Measurements from ENCODE around the gene SUPT7L.
"Not testable (repeated sequence)": the region's sequence is repeated elsewhere in the genome, so short reads cannot be mapped to it uniquely, and the experiment has no call there.

Gene SUPT7L

GRCh38 chr2:27697660-27698059, 34.2 kb upstream of the SUPT7L start:
- TF ChIP-seq EZH2 (IDR thresholded peaks at IDR 0.05) (no peak), POLR2AphosphoS5 (IDR thresholded peaks at IDR 0.05; ENCODE audit: borderline replicate concordance, low read depth, low read length) (no peak), FOXP2 (optimal IDR thresholded peaks at IDR 0.05; ENCODE audit: control extremely low read depth, extremely low read length, insufficient read depth) (no peak)
- H3K9me3 ChIP-seq (ENCODE audit: low read depth, low read length), result no peaks in the 10 kb centered on the region
- DNase-seq (ENCODE audit: low read depth, low spot score), result no peak
- no peak overlapping the region for H3K4me3 ChIP-seq
- H3K9ac ChIP-seq (ENCODE audit: insufficient read length), result no peak overlapping the region
- H3K36me3 ChIP-seq (ENCODE audit: insufficient read depth, low read length), result peaks cover 4% of the 10 kb centered on the region; the same call in 1 of the 2 replicates
- no peak overlapping the region for H3K27ac ChIP-seq

DNA sequence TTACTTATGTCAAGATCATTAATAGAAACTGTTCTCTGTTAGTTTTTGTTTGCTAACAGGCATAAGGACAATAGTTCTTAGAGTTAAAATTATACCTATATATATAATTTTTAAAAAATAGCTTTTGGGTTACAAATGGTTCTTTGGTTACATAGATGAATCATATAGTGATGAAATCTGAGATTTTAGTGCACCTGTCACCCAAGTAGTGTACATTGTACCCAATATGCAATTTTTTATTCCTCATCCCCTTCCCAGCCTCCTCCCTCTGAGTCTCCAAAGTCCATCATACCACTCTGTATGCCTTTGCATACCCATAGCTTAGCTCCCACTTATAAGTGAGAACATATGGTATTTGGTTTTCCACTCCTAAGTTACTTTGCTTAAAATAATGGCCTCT, 26.6 kb upstream of the SUPT7L start:
- Histone ChIP-seq H3K9me3 (ENCODE audit: low read depth, low read length) (no peaks in the 10 kb centered on the region), H3K4me3 (no peak overlapping the region), H3K9ac (ENCODE audit: insufficient read length) (no peak overlapping the region), H3K36me3 (ENCODE audit: insufficient read depth, low read length) (peaks cover 11% of the 10 kb centered on the region), H3K27ac (no peak overlapping the region)
- TF ChIP-seq EZH2 (IDR thresholded peaks at IDR 0.05) (no peak), FOXP2 (optimal IDR thresholded peaks at IDR 0.05; ENCODE audit: control extremely low read depth, extremely low read length, insufficient read depth) (no peak), POLR2AphosphoS5 (IDR thresholded peaks at IDR 0.05; ENCODE audit: borderline replicate concordance, low read depth, low read length) (no peak)
- no peak for DNase-seq (ENCODE audit: low read depth, low spot score)

DNA sequence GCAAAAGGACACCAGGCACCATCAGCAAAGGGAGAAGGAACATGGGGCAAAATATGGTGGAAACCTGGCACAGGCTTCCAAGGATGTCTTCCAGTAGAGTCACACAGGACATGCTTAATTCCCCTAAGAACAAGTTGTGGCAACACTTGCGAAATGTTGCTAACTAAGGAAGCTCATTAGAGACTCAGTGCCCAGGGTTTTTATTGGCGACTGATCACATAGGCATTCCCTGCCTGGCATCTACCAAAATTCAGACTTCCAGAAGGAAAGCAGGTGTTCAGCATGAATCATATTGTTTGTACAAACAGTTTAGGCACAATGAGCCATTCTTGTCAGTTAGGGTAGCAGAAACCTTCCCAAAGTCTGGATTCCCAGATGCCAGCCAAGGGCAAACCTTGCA, 26.0 kb upstream of the SUPT7L start:
- Histone ChIP-seq H3K4me3 (no peak overlapping the region), H3K27ac (no peak overlapping the region), H3K9me3 (ENCODE audit: low read depth, low read length) (no peaks in the 10 kb centered on the region), H3K9ac (ENCODE audit: insufficient read length) (no peak overlapping the region), H3K36me3 (ENCODE audit: insufficient read depth, low read length) (peaks cover 12% of the 10 kb centered on the region)
- TF ChIP-seq POLR2AphosphoS5 (IDR thresholded peaks at IDR 0.05; ENCODE audit: borderline replicate concordance, low read depth, low read length) (no peak), FOXP2 (optimal IDR thresholded peaks at IDR 0.05; ENCODE audit: control extremely low read depth, extremely low read length, insufficient read depth) (no peak), EZH2 (IDR thresholded peaks at IDR 0.05) (no peak)
- no peak for DNase-seq (ENCODE audit: low read depth, low spot score)

- no peak overlapping the region for H3K27ac ChIP-seq
- TF ChIP-seq EZH2 (IDR thresholded peaks at IDR 0.05) (no peak), FOXP2 (optimal IDR thresholded peaks at IDR 0.05; ENCODE audit: control extremely low read depth, extremely low read length, insufficient read depth) (no peak), POLR2AphosphoS5 (IDR thresholded peaks at IDR 0.05; ENCODE audit: borderline replicate concordance, low read depth, low read length) (no peak)
- no peaks in the 10 kb centered on the region for H3K9me3 ChIP-seq (ENCODE audit: low read depth, low read length)
- peaks cover 19% of the 10 kb centered on the region for H3K36me3 ChIP-seq (ENCODE audit: insufficient read depth, low read length)
- no peak overlapping the region for H3K4me3 ChIP-seq
- DNase-seq (ENCODE audit: low read depth, low spot score), result no peak
- no peak overlapping the region for H3K9ac ChIP-seq (ENCODE audit: insufficient read length)
These were observed 23.8 kb upstream of the SUPT7L start for GRCh38 chr2:27687232-27687631.

- H3K4me3 ChIP-seq, result no peak overlapping the region
- no peak overlapping the region for H3K9ac ChIP-seq (ENCODE audit: insufficient read length)
- TF ChIP-seq FOXP2 (optimal IDR thresholded peaks at IDR 0.05; ENCODE audit: control extremely low read depth, extremely low read length, insufficient read depth), result no peak
- no peak for TF ChIP-seq POLR2AphosphoS5 (IDR thresholded peaks at IDR 0.05; ENCODE audit: borderline replicate concordance, low read depth, low read length)
- TF ChIP-seq EZH2 (IDR thresholded peaks at IDR 0.05), result no peak
- peaks cover 19% of the 10 kb centered on the region for H3K36me3 ChIP-seq (ENCODE audit: insufficient read depth, low read length)
- DNase-seq (ENCODE audit: low read depth, low spot score), result no peak
- no peak overlapping the region for H3K27ac ChIP-seq
- H3K9me3 ChIP-seq (ENCODE audit: low read depth, low read length), result no peaks in the 10 kb centered on the region
These were observed 22.2 kb upstream of the SUPT7L start for GRCh38 chr2:27685577-27685976.

DNA sequence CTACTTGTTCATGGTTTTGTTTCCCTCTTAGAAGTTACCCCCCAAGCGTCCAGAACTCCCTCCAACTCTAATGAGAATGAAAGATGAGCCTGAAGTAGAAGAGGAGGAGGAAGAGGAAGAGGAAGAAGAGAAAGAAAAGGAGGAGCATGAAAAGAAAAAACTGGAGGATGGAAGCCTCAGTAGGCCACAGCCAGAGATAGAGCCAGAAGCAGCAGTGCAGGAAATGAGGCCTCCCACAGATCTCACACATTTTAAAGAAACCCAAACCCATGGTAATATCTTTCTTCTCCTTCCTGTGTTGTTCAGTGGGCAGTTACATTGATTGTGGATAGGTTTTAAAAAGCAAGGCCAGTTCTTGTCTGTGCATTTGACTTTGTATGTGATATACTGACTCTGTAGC, 21.6 kb upstream of the SUPT7L start:
- not testable (repeated sequence) for H3K9me3 ChIP-seq (ENCODE audit: low read depth, low read length); H3K4me3 ChIP-seq; H3K27ac ChIP-seq; DNase-seq (ENCODE audit: low read depth, low spot score); H3K9ac ChIP-seq (ENCODE audit: insufficient read length)
- H3K36me3 ChIP-seq (ENCODE audit: insufficient read depth, low read length), result peaks cover 19% of the 10 kb centered on the region

GRCh38 chr2:27683390-27684071, 20.1 kb upstream of the SUPT7L start:
- H3K36me3 ChIP-seq (ENCODE audit: insufficient read depth, low read length), result peaks cover 22% of the 10 kb centered on the region
- TF ChIP-seq EZH2 (IDR thresholded peaks at IDR 0.05) (no peak), FOXP2 (optimal IDR thresholded peaks at IDR 0.05; ENCODE audit: control extremely low read depth, extremely low read length, insufficient read depth) (no peak), POLR2AphosphoS5 (IDR thresholded peaks at IDR 0.05; ENCODE audit: borderline replicate concordance, low read depth, low read length) (no peak)
- H3K9ac ChIP-seq (ENCODE audit: insufficient read length), result peak overlapping the region; percentile 12
- DNase-seq (ENCODE audit: low read depth, low spot score), result peak; percentile 85
- H3K9me3 ChIP-seq (ENCODE audit: low read depth, low read length), result no peaks in the 10 kb centered on the region
- peak overlapping the region; percentile 33; the same call in 1 of the 2 replicates for H3K27ac ChIP-seq
- no peak overlapping the region for H3K4me3 ChIP-seq

DNA sequence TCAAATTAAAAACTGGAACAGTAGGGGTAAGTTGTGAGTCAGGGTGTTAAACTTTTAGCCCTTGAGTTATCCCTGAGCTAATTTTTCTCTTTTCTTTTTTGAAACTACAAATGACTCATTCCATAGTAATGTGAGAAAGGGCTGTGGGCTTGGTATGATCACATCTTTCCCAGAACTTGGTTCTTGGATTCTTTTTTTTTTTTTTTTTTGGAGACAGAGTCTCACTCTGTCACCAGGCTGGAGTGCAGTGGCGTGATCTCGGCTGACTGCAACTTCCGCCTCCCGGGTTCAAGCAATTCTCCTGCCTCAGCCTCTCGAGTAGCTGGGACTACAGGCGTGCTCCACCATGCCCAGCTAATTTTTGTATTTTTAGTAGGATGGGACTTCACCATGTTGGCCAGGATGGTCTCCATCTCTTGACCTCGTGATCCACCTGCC, 18.9 kb upstream of the SUPT7L start:
- H3K4me3 ChIP-seq; DNase-seq (ENCODE audit: low read depth, low spot score); H3K9ac ChIP-seq (ENCODE audit: insufficient read length); H3K9me3 ChIP-seq (ENCODE audit: low read depth, low read length): not testable (repeated sequence)
- H3K36me3 ChIP-seq (ENCODE audit: insufficient read depth, low read length), result peaks cover 31% of the 10 kb centered on the region
- H3K27ac ChIP-seq, result 0 out of 2 replicates have a peak overlapping the region, but pooled peaks have one; percentile 10

DNA sequence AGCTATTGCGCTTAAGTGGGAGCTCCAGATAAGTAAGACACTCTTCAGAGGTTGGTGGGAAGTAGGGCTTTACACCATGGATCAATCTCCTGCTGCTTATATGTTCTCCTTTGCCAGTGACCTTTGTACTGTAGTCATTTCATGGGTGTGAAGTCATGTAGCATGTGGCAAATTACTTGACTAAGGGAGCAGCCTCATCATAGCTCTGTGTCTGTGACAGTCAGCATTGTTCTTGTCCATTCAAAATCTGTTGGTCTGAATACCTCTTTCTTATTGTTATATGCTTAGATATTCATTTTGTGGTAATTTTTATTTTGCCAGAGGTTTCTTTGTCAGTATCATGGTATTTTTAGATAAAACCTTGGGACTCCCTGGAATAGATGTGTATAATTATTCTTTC, 18.4 kb upstream of the SUPT7L start:
- DNase-seq (ENCODE audit: low read depth, low spot score), result no peak
- Histone ChIP-seq H3K9ac (ENCODE audit: insufficient read length) (no peak overlapping the region), H3K36me3 (ENCODE audit: insufficient read depth, low read length) (peaks cover 36% of the 10 kb centered on the region), H3K4me3 (no peak overlapping the region), H3K27ac (0 out of 2 replicates have a peak overlapping the region, but pooled peaks have one; percentile 10), H3K9me3 (ENCODE audit: low read depth, low read length) (no peaks in the 10 kb centered on the region)
- TF ChIP-seq EZH2 (IDR thresholded peaks at IDR 0.05) (no peak), POLR2AphosphoS5 (IDR thresholded peaks at IDR 0.05; ENCODE audit: borderline replicate concordance, low read depth, low read length) (no peak), FOXP2 (optimal IDR thresholded peaks at IDR 0.05; ENCODE audit: control extremely low read depth, extremely low read length, insufficient read depth) (no peak)

All from SK-N-MC (cell line).